IPS-15b (cell line): ENCODE results near the gene ROMO1.

Experiments used
- H3K27me3 ChIP-seq: one replicate; pipeline ENCODE4 v1.6.1; 2013; ENCODE audit warnings: low read length; ENCODE audit not compliant: control insufficient read depth, insufficient read depth
- H3K36me3 ChIP-seq: one replicate; pipeline ENCODE4 v1.6.1; 2013; ENCODE audit warnings: low read length; ENCODE audit not compliant: control insufficient read depth, insufficient read depth
- H3K4me1 ChIP-seq: one replicate; pipeline ENCODE4 v1.6.1; 2013; ENCODE audit warnings: mild to moderate bottlenecking, low read length; ENCODE audit not compliant: control insufficient read depth, insufficient read depth
- H3K4me3 ChIP-seq: one replicate; pipeline ENCODE4 v1.5.1; 2013; ENCODE audit warnings: low read depth, low read length
- H3K9ac ChIP-seq: one replicate; pipeline ENCODE4 v1.6.1; 2013; ENCODE audit warnings: low read depth, mild to moderate bottlenecking, low read length
- H3K9me3 ChIP-seq: one replicate; pipeline ENCODE4 v1.6.1; 2013; ENCODE audit warnings: mild to moderate bottlenecking, low read length; ENCODE audit not compliant: control insufficient read depth, insufficient read depth

The ROMO1 gene

DNA sequence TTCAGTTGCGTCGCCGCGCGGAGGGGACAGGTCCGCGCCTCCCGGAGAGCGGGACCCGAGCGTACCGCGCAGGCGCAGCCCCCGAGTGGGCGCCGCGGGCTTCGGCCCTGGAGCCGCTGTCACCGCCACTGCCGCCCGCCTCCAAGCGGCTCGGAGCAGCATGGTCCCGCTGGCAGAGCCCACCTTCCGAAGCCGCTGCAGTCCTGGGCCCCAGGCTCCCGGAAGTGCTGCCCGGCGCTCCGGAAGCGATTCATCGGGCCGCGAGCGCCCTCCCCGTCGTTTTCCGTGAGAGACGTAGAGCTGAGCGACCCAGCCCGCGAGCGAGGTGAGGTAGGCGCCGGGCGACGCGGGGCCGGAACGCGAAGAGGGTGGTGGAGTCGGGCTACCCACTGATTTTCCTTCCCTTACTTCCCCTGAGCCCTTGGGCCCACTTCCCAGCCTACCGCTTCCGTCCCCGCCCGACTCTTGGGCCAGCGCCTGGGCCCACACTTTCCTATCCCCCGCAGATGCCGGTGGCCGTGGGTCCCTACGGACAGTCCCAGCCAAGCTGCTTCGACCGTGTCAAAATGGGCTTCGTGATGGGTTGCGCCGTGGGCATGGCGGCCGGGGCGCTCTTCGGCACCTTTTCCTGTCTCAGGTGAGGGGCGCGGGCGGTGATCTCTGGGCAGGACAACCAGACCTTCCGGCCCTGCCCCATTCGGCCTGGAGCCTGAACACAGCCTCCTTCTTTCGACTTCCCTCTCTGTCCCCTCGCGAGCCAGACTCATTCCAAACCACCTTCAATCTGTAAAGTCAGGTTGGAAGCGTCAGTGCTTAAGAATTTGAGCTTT, at the start of gene ROMO1, which contains the start of gene NFS1:
TSS of gene ROMO1 (plus strand) at position 279 of the 830 bp plus-strand sequence. CDS start at position 507, 228 bp downstream.
TSS of gene NFS1 (minus strand) at position 226 of the 830 bp plus-strand sequence. CDS start at position 162, 64 bp downstream.
- Histone ChIP-seq H3K36me3 (peaks cover 6% of the 10 kb centered on the region), H3K9ac (peak within 1 kb of the TSS; percentile 98), H3K27me3 (no peaks in the 10 kb centered on the region), H3K4me1 (no peaks in the 10 kb centered on the region), H3K4me3 (peak within 1 kb of the TSS; percentile 97), H3K9me3 (no peaks in the 10 kb centered on the region)

DNA sequence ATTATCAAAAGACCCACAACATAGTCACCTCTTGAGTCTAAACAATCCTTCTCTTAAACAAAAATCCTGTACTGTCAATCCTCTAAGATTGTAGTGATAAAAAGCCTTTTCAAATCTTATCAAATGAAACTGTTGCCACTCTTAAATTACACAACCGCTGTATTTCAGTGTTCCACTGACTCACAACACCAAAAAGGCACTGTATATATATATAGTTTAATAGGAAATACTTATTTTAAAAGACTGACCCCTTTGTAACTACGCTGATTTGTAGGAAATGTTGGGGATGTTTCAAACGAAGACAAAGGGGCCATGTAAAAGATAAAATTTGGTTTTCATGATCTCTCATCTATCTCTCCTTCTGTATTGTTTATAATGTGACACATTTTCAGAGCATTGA, 48.6 kb upstream of the ROMO1 start:
- no peaks in the 10 kb centered on the region for H3K9me3 ChIP-seq
- no peaks in the 10 kb centered on the region for H3K4me1 ChIP-seq
- H3K9ac ChIP-seq = no peak overlapping the region
- no peak overlapping the region for H3K4me3 ChIP-seq
- H3K36me3 ChIP-seq = peaks cover 13% of the 10 kb centered on the region
- no peaks in the 10 kb centered on the region for H3K27me3 ChIP-seq

DNA sequence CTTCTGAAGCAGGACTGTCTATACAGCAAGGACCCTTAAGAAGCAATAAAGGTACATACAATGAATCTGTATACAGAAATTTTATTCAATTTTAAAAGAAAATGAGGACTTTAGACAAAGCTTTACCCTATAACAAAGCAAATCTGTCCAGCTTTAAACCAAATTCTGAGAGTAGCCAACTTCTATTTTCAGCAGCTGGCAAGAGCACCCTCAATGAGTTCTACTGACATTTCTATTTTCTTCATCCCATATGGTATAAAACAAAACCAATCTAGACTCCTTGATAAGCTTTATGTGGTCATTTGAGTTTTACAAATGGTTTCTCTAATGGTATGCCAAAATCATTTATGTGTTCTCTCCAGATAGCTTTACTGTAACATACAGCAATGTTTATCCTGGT, 47.2 kb upstream of the ROMO1 start:
- Histone ChIP-seq H3K27me3 (no peaks in the 10 kb centered on the region), H3K36me3 (peaks cover 13% of the 10 kb centered on the region), H3K4me1 (no peaks in the 10 kb centered on the region), H3K9me3 (no peaks in the 10 kb centered on the region), H3K9ac (no peak overlapping the region), H3K4me3 (no peak overlapping the region)

GRCh38 chr20:35652641-35653429, 46.4 kb upstream of the ROMO1 start:
- H3K4me3 ChIP-seq = no peak overlapping the region
- no peaks in the 10 kb centered on the region for H3K9me3 ChIP-seq
- H3K9ac ChIP-seq = no peak overlapping the region
- H3K4me1 ChIP-seq = no peaks in the 10 kb centered on the region
- H3K36me3 ChIP-seq = peaks cover 13% of the 10 kb centered on the region
- no peaks in the 10 kb centered on the region for H3K27me3 ChIP-seq

GRCh38 chr20:35653430-35653734, 45.8 kb upstream of the ROMO1 start:
- no peaks in the 10 kb centered on the region for H3K27me3 ChIP-seq
- H3K9me3 ChIP-seq = no peaks in the 10 kb centered on the region
- H3K36me3 ChIP-seq = peaks cover 13% of the 10 kb centered on the region
- no peaks in the 10 kb centered on the region for H3K4me1 ChIP-seq
- H3K9ac ChIP-seq = no peak overlapping the region
- no peak overlapping the region for H3K4me3 ChIP-seq

GRCh38 chr20:35653893-35654292, 45.3 kb upstream of the ROMO1 start:
- Histone ChIP-seq H3K36me3 (peaks cover 13% of the 10 kb centered on the region), H3K9me3 (no peaks in the 10 kb centered on the region), H3K4me1 (no peaks in the 10 kb centered on the region), H3K27me3 (no peaks in the 10 kb centered on the region), H3K4me3 (no peak overlapping the region), H3K9ac (no peak overlapping the region)

DNA sequence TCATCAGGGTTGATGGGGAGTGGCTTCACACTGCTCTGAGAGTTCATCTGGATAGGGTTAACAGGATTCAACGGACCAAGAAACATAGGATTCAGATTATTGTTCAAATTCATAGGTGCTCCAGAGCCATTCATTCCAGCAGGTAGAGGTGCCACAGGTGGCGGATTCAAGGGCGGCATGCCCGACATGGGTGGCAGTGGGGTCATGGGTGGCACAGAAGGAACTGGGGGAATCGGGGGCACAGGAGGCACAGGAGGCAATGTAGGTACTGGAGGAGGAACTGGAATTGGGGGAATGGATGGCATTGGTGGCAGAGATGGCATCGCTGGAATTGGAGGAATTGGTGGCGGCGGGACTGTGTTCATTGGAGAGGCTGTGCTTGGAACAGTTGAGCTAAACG, 44.8 kb upstream of the ROMO1 start:
- Histone ChIP-seq H3K36me3 (peaks cover 13% of the 10 kb centered on the region), H3K27me3 (no peaks in the 10 kb centered on the region), H3K9ac (no peak overlapping the region), H3K9me3 (no peaks in the 10 kb centered on the region), H3K4me1 (no peaks in the 10 kb centered on the region), H3K4me3 (no peak overlapping the region)

- Histone ChIP-seq H3K4me1 (peaks cover 13% of the 10 kb centered on the region), H3K4me3 (no peak overlapping the region), H3K27me3 (no peaks in the 10 kb centered on the region), H3K9me3 (no peaks in the 10 kb centered on the region), H3K9ac (no peak overlapping the region), H3K36me3 (peaks cover 13% of the 10 kb centered on the region)
Observed at GRCh38 chr20:35657271-35657670, 41.9 kb upstream of the ROMO1 start.

- Histone ChIP-seq H3K9ac (no peak overlapping the region), H3K27me3 (no peaks in the 10 kb centered on the region), H3K4me3 (peak overlapping the region; percentile 7), H3K36me3 (no peaks in the 10 kb centered on the region), H3K4me1 (peaks cover 13% of the 10 kb centered on the region), H3K9me3 (no peaks in the 10 kb centered on the region)
Observed at GRCh38 chr20:35660122-35660937, 38.9 kb upstream of the ROMO1 start.

DNA sequence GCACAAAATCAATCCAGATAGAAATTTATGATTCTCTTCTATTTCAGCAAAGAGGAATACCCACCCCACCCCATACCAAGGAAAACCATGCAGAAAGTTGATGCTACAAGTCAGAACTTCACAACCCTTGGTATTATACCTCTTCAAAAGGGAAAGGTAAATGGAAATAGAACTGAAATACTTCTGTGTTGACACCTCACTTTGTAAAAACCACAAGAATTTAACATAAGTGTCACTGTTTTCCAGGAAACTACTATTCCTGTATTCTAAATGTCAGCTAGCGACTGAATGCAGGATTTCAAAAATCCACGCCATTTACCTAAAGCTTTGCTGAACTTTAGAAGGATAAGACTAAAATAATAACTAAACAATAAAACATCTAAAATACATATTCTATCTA, 38.2 kb upstream of the ROMO1 start:
- no peak overlapping the region for H3K9ac ChIP-seq
- H3K4me3 ChIP-seq = no peak overlapping the region
- H3K4me1 ChIP-seq = peaks cover 13% of the 10 kb centered on the region
- no peaks in the 10 kb centered on the region for H3K36me3 ChIP-seq
- no peaks in the 10 kb centered on the region for H3K27me3 ChIP-seq
- no peaks in the 10 kb centered on the region for H3K9me3 ChIP-seq

DNA sequence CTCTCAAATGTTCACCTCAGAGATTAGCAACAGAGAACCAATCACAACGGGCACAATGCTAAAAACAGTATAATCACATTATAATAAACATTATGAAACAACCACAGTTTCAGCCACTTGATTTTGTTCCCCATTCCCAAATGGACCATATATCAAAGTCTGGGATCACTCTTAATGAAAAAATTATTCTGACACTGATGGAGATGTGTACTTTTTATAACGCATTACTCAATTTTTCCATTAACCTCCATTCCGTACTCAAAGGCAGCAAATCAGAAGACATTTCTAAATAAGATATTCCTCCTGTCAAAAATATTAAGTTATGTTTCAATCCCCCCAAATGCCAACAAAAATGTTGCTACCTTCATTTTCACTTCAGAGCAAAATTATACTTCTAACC, 37.3 kb upstream of the ROMO1 start:
- peak overlapping the region; percentile 16 for H3K4me3 ChIP-seq
- peaks cover 13% of the 10 kb centered on the region for H3K4me1 ChIP-seq
- no peaks in the 10 kb centered on the region for H3K27me3 ChIP-seq
- no peaks in the 10 kb centered on the region for H3K9me3 ChIP-seq
- H3K9ac ChIP-seq = no peak overlapping the region
- no peaks in the 10 kb centered on the region for H3K36me3 ChIP-seq
